Stimulated activated CD4-positive, alpha-beta T cell treated with anti-CD3 and anti-CD28 coated beads, Interleukin-15, amount 100 ng/mL, for 48 hours (primary cell): ENCODE data around the gene HYDIN.

ENCODE experiments used
- DNase-seq, 2 donors: peaks; one replicate each; pipeline ENCODE4 v3.0.0-alpha.2; 2020; ENCODE audit warnings: low read depth in 2 of 2

Gene HYDIN

DNA sequence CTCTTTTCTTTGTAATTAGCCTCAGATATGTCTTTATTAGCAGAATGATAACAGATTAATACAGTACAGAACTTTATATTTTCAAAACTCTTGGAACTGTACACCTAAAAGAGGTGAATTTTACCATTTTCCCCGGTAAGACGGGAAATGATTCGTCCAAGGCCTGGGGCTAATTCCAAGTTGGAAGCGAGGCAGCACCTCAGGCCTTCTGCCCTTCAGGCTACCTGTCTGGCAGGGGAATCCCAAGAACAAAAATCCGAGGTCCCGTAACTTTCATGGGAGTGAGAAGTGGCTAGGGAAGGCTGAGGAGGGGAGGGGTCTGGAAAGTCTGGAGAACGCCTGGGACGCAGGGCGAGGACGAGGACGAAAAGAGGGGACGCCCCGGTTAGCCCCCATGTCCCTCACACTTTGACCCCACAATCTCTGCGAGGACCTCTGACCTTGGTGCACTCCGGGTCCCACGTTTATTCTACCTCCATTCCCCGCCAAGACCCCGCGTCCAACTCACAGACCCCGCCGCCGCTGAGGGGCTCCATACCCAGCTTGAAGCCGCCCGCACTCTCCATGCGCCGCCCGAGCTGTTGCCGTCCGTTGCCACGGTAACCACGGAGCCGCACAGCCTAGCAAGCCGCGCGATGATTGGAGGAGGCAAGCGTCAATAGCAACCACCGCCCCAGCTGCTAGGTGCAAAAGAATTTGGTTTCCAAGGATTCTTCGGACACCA, at the start of gene HYDIN:
Gene HYDIN, minus strand, starts transcription at position 601 of the 724 bp plus-strand sequence. CDS start 43,827 bp downstream, outside the sequence.
- DNase-seq = peak; percentile 9 to 13

DNA sequence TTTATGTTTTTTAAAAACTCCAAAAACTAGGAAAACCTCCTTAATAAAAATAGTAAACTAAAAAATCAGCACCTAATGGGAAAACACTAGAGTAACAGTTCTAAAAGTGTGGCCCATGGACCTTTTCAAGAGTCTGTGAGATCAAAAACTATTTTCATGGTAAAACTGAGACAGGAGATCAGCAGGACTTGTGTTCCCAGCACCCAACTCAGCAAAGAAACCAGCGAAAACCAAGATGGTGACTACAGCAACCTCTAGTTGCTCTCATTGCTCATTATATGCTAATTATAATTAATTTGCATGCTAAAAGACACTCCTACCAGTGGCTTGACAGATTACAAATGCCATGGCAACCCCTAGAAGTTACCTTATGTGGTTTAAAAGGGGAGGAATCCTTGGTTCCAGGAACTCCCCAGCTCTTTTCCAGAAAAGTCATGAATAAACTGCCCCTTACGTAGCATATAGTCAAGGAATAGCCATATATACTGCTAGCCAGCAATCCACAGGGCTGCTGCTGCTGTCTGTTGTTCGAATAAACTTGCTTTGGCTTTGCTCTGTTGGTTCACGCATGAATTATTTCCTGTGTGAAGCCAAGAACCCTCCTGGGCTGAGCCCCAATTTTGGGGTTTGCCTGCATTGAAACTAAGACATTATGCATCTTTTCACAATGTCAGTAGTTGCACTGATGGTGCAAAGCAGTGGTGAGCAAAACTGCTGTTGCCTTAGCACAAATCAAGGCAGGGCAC, 46.2 kb upstream of the HYDIN start:
- no peak for DNase-seq

GRCh38 chr16:71273384-71273783, 42.9 kb upstream of the HYDIN start:
- no peak for DNase-seq

- DNase-seq = no peak
These were observed 33.8 kb upstream of the HYDIN start for GRCh38 chr16:71264299-71264698.

GRCh38 chr16:71263582-71263981, 33.1 kb upstream of the HYDIN start:
- DNase-seq = no peak

DNA sequence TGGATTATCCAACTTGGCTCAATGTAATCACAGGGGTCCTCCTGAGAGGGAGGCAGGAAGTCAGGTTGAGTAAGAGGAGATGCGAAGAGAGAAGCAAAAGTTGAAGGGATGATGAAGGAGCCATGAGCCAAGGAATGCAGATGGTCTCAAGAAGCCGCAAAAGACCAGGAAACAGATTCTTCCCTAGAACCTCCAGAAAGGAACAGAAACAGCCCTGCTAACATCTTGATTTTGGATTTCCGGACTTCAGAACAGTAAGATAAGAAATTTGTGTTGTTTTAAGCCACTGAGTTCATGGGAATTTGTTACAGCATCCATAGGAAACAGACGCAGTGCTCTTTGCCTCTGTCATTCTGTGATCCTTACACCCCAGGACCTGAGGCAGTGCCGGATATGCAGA, 31.9 kb upstream of the HYDIN start:
- no peak for DNase-seq

- DNase-seq = no peak
These were observed 30.5 kb upstream of the HYDIN start for GRCh38 chr16:71260995-71261394.

GRCh38 chr16:71259086-71259485, 28.6 kb upstream of the HYDIN start:
- DNase-seq = no peak

GRCh38 chr16:71258372-71258771, 27.9 kb upstream of the HYDIN start:
- DNase-seq = no peak

DNA sequence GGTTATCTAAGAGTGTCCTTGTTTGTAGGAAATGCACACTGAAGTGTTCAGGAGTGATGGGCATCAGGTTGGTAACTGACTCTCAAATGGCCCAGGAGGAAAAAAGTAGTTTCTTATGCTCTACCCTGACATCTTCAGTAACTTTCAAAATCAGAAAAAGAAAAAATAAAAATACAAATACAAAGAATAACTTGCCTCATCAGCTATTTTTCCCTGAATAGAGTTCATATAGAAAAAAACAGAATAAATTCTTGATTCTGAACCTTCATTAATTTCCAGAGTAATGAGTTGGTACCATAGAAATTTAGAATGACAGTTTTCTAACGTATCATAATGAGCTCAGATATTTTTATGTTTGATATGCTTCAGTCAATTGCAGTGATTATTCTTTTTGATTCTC, 27.2 kb upstream of the HYDIN start:
- DNase-seq = no peak

GRCh38 chr16:71255721-71256120, 25.2 kb upstream of the HYDIN start:
- no peak for DNase-seq

GRCh38 chr16:71254832-71255525, 24.5 kb upstream of the HYDIN start:
- DNase-seq = no peak

GRCh38 chr16:71250461-71251235, 20.1 kb upstream of the HYDIN start:
- DNase-seq = no peak

DNA sequence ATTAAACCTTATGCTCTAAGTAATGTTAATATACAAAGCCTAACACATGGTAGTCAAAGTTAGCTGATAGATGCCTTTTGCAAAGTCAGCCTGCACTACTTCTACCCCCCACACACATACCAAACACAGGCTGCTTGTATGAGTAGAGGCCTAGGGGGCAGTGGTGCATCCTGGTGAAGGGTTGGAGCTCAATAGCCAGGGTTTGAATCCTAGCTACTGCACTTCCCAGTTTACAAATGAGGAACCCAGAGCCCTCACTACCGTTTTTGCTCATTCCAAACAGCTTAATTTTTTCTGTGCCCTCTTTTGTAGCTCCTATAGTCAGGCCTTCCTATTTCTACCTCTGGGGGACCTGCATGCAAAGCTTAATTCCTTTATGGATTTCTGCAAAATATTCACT, 18.9 kb upstream of the HYDIN start:
- no peak for DNase-seq

GRCh38 chr16:71247478-71247877, 17.0 kb upstream of the HYDIN start:
- DNase-seq = no peak

GRCh38 chr16:71246309-71246708, 15.8 kb upstream of the HYDIN start:
- no peak for DNase-seq

- DNase-seq = no peak
These were observed 14.0 kb upstream of the HYDIN start for GRCh38 chr16:71244521-71244920.

- no peak for DNase-seq
These were observed 12.1 kb upstream of the HYDIN start for GRCh38 chr16:71242601-71243000.

- no peak for DNase-seq
These were observed 11.5 kb upstream of the HYDIN start for GRCh38 chr16:71242036-71242435.

DNA sequence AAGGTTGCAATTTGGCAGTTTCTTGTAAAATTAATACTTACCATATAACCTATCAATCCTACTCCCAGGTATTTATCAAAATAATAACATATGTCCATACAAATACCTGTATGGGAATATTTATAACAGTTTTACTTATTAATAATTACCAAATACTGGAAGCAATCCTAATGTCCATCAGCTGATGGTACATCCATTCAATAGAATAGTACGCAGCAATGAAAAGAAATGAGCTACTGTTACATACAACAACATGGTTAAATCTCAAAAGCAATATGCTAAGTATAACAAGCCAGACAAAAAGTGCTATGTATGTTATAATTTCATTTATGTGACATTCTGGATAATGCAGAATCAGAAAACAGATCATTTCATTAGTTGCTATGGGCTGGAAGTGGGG, 1.2 kb downstream of the HYDIN start:
- no peak for DNase-seq

- no peak for DNase-seq
These were observed 4.0 kb downstream of the HYDIN start for GRCh38 chr16:71226229-71227141.
